GM21723 (cell line): ENCODE data around the gene RAB10.
"Not testable (repeated sequence)": the region's sequence is repeated elsewhere in the genome, so short reads cannot be mapped to it uniquely, and the experiment has no call there.

ENCODE experiments used
- ATAC-seq: cut with Tn5 transposase; IDR thresholded peaks from one replicate; pipeline ENCODE4 v1.9.1; 2021; ENCODE audit warnings: mild to moderate bottlenecking, moderate library complexity; ENCODE audit not compliant: unreplicated experiment

RAB10 gene

DNA sequence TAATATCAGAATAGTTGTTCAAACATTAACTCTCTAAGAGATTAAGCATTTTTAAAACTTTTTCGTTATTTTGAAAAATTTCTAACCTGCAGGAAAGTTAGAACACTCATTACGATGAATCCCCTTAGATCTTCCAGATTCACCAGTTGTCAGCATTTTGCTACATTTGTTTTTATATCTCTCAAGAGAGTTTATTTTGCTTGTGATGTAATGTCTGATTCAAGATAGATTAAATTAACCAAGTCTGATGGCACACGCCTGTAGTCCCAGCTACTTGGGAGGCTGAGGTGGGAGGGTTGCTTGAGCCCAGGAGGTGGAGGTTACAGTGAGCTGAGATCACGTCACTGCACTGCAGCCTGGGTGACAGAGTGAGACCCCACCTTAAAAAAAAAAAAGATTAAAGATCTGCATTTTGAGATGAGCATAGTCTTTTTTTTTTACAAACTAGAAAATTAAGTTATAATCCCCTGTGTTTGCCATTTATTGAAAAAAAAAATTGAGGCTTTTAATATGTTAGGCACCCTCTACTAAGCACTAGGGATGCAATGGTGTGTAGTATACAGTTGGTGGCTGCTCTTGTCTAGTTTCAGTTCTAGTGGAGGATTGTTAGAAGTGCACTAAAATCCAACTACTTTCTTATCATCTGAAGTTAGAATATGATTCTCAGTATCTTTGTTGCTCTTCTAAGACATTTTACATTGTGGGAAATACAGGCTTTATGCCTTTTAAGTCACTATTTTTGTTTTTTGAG lies 20.9 kb downstream of the RAB10 start:
- ATAC-seq = no peak

DNA sequence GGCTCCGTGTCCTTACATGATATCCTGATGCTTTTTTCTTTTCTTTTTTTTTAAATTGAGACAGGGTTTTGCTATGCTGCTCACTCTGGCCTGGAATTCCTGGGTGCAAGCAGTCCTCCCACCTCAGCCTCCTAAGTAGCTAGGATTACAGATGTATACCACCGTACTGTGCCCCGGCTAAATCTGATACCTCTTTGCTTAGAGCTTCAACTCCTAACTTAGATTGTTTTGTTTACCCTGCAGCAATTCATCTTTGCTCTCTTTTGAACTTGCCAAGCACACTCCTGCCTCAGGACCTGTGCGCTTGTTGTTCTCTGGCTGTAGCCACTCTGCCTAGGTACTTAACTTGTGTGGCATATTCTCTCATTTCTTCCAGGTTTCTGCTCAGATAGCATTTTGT lies 24.5 kb downstream of the RAB10 start:
- no peak for ATAC-seq

DNA sequence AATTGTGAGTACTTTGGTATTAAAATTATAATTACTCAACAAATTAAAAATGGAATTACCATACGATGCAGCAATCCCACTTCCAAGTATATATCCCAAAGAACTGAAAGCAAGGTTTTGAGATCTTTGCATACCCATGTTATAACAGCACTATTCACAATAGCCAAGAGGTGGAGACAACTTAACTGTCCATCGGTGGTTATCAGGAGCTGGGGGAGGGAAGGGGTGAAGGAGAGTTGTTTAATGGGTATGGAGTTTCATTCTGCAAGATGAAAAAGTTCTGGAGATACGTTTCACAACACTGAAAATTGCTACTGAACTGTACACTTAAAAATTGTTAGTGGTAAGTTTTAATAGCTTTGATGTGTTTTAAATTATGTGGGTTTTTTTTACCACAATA lies 25.7 kb downstream of the RAB10 start:
- ATAC-seq = no peak

DNA sequence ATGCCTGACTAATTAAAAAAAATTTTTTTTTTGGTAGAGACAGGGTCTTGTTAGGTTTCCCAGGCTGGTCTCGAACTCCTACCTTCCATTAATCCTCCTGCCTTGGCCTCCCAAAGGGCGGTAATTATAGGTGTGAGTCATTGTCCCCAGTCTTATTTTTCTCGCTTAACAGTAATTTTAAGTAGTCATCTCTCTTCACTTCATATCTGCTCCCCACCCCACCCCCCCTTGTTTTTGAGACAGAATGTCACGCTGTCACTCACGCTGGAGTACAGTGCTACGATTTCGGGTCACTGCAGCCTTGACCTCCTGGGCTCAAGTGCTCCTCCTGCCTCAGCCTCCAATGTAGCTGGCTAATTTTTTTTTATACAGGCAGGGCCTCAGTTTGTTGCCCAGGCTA lies 27.7 kb downstream of the RAB10 start:
- ATAC-seq = no peak

DNA sequence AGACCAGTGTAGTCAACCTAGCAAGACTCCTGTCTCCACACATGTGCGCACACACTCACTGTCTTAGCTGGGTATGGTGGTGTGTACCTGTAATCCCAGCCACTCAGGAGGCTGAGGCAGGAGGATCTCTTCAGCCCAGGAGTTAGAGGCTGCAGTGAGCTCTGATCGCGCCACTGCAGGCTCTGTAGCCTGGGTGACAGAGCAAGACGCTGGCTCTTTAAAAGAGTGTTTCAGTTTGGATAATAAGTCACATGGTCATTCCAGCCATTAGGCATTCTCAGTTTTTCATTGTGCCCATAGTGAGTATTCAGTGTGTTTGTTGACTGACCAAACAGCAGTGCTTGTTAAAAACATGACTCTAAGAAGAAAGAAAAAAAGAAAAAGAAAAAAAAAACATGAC lies 31.0 kb downstream of the RAB10 start:
- no peak for ATAC-seq

DNA sequence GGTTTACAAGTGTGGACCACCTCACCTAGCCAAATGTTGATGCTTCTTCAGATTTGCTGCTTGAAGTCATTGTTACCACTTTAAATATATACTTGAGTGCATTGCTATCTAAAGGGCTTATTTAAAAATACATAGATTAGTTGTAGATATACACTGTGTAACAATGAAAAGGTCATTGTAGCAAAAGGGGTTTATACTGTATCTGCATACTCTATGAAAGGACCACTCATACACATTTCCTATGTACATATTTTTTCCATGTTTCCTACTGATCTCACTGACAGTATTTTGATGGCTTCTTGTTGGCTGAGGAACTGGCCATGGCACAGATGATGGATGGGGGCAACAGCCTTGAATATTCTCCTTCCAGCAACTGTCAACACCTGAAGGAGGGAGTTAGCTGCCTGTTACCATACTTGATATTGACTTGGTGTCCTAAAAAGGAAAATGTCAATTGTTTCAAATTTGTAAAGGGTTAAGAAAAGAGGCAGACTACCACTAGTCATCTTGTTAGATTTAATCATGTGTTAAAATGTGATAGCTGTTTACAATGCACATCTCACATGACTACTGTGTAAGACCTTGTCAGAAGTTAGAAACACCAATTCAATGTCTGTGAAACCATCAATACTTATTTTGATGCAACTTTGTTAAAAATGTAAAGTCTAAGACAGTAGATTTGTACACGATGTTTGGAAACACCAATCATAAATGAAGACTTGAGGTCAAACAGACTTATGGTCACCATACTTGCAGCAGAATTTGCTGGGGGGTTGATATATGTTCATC lies 33.5 kb downstream of the RAB10 start:
- ATAC-seq = no peak

DNA sequence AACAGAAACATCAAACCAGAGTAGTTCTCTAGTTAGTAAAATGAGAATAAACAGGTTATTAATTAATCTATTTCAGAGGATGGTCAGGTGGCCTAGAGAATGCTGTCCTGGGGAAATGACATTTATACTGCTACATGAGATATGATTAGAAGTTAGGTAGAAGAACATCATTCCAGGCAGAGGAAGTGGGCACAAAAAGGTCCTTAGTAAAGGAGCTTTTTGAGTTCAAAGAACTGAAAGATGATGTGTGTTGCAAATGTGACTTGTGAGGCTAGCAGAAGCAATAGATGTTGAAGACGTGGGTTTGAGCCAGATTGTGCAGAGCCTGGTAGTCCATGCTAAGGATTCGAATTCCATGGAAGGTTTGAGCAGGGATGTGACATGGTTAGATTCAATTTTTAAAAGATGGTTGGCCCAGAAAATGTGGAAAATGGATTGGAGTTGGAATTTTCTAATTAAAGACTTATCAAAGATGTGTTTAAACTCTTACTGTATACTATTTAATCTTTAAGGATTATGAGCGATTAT lies 34.2 kb downstream of the RAB10 start:
- ATAC-seq = no peak

DNA sequence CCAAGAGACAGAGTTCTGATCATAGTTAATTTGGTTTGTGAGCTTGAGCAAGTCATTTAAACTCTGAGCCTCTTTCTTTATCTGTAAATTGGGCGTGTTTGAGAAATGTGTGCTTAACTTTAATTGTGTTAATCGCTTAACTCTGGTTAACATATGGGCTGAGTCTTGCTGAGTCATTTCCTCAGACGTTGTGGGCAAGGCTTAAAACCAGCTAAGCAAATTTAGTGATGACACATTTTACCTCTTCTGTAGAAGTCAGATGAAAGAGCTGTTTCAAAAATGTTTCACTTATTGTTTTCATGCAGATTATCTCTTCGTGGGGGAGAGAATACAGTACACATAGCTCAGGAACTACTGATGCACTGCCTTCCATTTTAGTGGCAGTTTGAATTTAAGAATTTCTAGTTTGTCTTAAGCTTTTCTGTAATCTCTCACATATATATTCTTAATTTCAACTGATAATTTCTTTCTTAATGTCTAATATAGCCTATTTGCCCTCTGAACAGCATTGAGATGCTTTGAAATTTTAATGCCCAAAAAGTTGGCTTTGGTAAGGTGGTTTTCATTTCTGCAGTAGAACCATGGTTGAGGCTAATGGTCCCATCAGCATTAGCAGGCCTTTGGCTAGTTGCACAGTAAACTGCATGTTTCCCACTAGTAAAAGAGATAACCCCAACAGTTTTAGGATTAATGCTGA lies 34.9 kb downstream of the RAB10 start:
- peak; percentile 85 for ATAC-seq

DNA sequence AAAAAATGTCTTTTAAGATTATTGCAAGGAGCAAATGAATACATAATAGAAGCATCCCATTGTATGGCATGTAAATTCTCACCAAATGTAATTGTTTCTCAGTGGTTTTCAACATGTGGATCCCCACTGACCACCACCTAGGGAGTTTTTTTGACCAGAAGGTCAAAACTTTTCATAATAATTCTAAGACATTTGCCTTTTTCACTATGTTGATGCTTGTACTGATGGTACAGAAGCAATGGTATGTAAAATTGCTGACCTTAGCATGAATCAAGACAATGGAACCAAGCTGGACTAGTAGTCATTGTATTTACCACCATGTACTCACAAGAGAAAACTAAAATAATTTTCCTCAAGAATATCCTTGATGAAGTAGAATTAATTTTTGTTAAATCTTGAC lies 36.8 kb downstream of the RAB10 start:
- ATAC-seq = no peak

DNA sequence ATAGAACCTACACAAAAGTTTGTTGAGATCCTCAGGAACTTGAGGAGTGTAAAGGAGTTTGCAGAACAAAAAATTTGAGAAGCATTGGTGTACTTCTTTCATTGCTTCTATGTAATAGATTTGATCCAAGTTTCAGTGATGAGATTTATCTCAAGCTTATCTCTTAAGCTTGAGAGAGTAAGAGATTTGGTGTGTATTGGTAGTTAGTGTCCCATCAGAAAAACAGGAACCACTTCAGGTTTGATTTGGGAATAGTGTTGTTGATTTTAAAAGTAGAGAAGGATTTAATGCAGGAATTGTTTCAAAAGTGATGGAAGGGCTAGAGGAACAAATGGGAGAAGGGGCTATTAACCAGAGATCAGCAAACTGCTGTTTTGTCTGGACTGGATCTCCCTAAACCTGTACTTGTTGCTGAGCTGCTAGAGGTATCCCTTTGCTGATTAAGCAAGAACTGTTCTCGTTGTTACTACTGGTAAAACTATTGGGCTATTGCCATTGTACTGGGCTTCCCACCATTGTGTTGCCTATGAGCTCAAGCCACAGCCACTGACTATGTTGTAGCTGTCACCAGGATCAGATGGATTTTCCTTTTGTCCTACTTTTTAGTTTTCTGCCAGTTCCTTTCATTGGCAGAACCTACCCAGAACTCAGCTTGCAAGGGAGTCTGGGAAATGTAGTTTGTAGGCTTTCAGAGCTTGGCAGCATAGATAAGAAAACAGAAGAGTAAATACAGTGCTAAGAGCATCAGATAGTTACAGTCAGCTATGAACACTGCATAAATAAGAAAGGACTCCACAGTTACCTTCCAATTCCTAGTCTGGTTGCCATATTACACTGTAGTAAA lies 39.3 kb downstream of the RAB10 start:
- ATAC-seq = no peak

DNA sequence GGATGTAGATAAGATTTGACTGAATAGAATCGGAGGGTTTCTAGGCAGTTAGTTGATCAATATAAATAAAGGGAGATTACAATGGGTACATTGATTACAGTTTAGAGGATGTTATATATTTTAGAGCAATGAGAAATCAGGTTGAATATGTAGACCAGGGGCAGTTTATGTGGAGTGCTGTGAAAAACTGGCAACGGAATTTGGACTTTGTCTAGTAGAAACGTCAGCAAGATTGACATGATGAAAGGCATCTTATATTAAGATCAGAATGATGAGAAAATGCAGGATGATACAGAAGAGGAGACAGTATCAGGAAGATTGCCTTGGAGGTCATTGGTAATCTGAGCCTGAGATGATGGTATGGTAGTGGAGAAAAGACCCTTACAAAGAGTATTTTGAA lies 39.9 kb downstream of the RAB10 start:
- no peak for ATAC-seq

DNA sequence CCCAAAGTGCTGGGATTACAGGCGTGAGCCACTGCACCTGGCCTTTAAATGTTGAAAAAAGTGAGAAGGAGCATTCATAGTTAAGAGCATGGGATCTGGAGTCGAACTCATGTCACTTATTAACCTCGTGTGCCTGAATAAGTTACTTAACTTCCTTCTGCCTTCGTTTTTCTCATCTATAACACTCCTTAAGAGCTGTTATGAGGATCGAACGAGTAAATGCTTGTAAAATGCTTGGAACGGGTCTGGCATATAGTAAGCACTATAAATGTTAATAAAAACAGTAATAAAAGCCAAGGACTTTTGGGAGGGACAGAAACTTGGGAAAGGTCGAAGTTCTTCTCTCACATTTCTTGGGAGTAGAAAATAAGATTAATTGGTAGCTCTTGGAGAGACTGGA lies 40.8 kb downstream of the RAB10 start:
- ATAC-seq = no peak

DNA sequence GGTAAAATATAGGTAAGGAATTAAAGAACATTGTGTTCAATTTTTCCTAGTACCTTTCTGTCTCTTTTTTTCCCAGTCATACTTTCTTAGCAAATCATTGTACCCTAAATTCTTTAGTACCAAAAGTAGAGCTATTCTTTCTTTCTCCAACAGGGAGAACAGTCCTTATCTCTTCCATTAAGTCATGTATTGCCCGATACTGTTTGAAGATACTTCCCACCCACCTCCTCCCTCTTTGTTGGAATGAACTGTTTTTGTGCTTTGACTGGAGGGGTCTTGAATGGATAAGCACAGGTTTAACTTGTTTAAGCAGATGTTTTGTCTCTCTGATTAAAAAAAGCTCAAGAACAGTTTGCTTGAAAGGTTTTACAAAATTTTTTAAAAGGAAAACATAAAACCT lies 41.3 kb downstream of the RAB10 start:
- ATAC-seq = no peak

DNA sequence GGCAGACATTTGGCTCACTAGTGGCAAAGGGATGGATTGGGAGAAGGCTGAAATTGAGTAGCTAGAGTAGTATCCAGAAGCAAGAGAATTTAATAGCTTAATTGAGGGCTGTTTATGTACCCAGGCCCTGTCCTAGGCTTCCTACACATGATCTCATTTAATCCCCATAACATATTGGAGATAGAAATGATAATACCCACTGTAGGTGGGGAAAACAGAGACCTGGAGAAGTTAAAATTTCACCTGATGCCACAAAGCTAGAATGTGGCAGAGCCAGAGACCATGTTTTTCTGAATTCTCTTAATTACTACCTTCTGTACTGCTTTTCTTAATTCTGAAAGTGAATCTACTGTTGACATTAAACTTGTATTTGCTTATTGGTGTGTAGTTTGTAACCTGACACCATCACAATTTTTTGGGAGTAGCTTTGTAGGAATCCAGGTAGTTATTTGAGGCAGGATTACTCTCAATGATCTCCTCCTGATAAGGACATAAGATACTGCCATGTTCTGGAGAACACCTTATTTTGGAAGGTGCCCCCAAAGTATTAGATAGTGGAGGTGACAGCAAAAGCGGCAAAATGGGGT lies 42.2 kb downstream of the RAB10 start:
- ATAC-seq = no peak

DNA sequence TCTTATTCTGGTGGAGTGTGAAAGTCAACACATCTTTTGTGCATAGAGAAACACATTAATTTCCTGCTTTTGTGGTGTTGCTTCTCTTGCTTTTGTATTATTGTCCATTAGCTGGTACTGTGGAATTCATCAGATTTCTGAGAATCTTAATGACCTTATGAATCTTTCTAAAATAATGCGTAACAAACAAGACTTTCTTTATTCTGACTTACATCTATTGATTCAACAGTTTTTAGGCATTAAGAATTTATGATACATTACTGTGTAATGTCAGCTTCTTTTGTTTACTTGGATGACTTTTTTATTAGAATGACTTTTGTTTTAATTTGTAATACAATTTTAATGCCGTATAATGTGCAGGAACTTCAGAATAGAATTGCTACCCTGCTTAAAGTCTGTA lies 43.4 kb downstream of the RAB10 start:
- ATAC-seq = no peak

DNA sequence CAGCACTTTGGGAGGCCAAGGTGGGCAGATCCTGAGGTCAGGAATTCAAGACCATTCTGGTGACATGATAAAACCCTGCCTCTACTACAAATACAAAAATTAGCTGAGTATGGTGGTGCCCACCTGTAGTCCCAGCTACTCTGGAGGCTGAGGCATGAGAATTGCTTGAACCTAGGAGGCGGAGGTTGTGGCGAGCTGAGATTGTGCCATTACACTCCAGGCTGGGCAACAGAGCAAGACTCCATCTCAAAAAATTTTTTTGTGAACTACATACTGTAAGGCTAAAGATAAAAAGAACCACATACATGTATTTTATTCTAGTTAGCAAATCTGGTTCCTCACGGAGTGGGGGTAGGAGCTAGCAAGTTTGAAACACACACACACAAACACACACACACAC lies 45.1 kb downstream of the RAB10 start:
- ATAC-seq = no peak

DNA sequence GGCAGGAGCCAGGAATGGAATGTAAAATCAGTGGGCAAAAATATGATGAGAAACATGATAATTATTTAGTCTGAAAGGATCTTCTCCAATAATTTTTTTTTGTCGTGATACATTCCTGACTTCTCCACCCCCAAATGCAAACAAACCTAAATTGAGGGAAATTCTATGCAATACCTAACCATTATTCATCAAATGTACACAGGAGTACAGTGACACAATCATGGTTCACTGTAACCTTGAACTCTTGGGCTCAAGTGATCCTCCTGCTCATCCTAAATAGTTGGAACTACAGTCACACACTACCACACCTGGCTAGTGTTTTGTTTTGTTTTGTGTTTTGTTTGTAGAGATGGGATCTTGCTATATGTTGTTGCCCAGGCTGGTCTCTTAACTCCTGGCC lies 46.5 kb downstream of the RAB10 start:
- ATAC-seq = no peak

DNA sequence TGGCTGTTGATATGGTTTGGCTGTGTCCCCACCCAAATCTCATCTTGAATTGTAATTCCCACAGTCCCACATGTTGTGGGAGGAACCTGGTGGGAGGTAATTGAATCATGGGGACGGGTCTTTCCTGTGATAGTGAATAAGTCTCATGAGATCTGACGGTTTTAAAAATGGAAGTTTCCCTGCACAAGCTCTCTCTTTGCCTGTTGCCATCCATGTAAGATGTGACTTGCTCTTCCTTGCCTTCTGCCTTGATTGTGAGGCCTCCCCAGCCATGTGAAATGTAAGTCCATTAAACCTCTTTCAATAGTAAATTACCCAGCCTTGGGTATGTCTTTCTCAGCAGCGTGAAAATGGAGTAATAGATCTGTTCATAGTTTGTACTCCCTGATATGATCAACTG lies 47.0 kb downstream of the RAB10 start:
- not testable (repeated sequence) for ATAC-seq

DNA sequence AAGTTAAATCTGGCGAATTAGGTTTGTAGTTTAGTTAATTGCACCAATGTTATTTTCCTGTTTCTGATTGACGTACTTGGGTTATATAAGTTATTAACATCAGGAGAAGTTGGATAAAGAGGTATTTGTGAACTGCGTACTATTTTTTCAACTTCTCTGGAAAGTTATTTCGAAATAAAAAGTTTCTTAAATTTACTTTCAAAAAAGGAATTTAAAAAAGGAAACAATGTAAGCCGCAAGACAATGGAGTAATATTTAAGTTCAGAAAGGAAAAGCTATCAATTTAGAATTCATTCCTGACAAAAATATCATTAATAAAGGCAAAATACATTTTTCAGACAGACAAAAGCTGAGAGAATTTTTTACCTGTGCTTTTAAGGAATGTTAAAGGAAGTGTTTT lies 47.7 kb downstream of the RAB10 start:
- ATAC-seq = no peak

DNA sequence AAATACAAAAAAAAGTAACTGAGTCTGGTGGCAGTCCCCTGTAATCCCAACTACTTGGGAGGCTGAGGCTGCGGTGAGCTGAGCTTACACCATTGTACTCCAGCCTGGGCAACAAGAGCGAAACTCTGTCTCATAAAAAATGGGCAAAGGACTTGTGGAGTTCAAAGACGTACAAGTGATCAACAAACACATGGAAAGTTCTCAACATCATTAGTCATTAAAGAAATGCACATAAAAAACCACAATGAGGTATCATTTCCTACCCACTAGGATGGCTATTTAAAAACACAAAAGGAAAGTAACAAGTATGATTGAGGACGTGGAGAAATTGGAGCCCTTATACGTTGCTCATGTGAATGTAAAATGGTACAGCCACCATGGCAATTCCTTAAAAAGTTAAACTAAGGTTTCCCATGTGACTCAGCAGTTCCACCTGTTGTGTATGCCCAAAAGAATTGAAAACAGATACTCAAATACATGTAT lies 52.3 kb downstream of the RAB10 start:
- ATAC-seq = no peak
